Measurements from ENCODE around the gene LRFN2. TPM values are rescaled to one million over a fixed set of nuclear protein-coding genes. Genes with fewer than 3 reads are reported as not detected.

The LRFN2 gene
- total and polyA plus RNA-seq, 4 donors: 0.01 to 0.06 TPM; not detected in 2

DNA sequence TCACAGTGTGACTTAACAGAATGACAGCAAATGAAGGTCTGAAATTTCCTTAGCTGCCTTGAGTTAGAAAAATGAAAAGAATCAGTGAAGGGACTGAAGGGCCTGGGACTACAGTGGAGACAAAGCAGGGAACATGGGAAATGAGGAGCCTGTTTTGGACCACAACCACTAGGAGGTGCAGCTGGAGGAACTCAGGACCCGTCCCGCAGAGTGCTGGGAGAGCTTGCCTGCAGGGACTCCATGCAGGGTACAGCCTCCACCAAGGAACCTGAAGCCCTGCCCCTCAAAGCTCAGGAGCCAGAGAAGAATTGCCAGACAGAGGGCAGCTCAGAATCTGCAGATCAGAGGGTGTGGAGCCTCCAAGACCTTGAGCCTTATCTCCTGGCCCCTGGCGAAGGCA, 50.7 kb downstream of the LRFN2 start:
- ATAC-seq (ENCODE audit: insufficient read depth, low FRiP score) (no peak), DNase-seq (peak in 2 of 3 donors; percentile 8 to 15)
- H3K9me3 ChIP-seq (ENCODE audit: control insufficient read depth in 4 of 4, insufficient read depth in 3 of 4, low read length in 3 of 4): no peaks in the 10 kb centered on the region
- no peak for TF ChIP-seq CTCF (IDR thresholded peaks at IDR 0.05; ENCODE audit: control extremely low read depth, extremely low read depth)
- WGBS, 2 donors: 60 to 85% methylated on average over 3 of the region's 3 CpGs
- no peak overlapping the region for H3K4me3 ChIP-seq
- H3K9ac ChIP-seq (ENCODE audit: insufficient read depth in 1 of 2, low read length in 2 of 2): no peak overlapping the region
- H3K27me3 ChIP-seq (ENCODE audit: control insufficient read depth in 3 of 3, insufficient read depth in 3 of 3, low read length in 2 of 3): no peaks in the 10 kb centered on the region
- no peak overlapping the region for H3K27ac ChIP-seq (ENCODE audit: low read depth in 1 of 2, low read length in 1 of 2)
- H3K4me1 ChIP-seq (ENCODE audit: control insufficient read depth in 5 of 5, insufficient read depth in 5 of 5, low read length in 5 of 5): no peaks in the 10 kb centered on the region
- no peaks in the 10 kb centered on the region for H3K36me3 ChIP-seq (ENCODE audit: control insufficient read depth in 4 of 4, insufficient read depth in 4 of 4, low read length in 4 of 4)

- ATAC-seq (ENCODE audit: insufficient read depth, low FRiP score) (no peak), DNase-seq (no peak)
- Histone ChIP-seq H3K27me3 (ENCODE audit: control insufficient read depth in 3 of 3, insufficient read depth in 3 of 3, low read length in 2 of 3) (no peaks in the 10 kb centered on the region), H3K36me3 (ENCODE audit: control insufficient read depth in 4 of 4, insufficient read depth in 4 of 4, low read length in 4 of 4) (no peaks in the 10 kb centered on the region), H3K27ac (ENCODE audit: low read depth in 1 of 2, low read length in 1 of 2) (no peak overlapping the region), H3K9me3 (ENCODE audit: control insufficient read depth in 4 of 4, insufficient read depth in 3 of 4, low read length in 3 of 4) (no peaks in the 10 kb centered on the region), H3K9ac (ENCODE audit: insufficient read depth in 1 of 2, low read length in 2 of 2) (no peak overlapping the region), H3K4me1 (ENCODE audit: control insufficient read depth in 5 of 5, insufficient read depth in 5 of 5, low read length in 5 of 5) (no peaks in the 10 kb centered on the region), H3K4me3 (no peak overlapping the region)
- no peak for TF ChIP-seq CTCF (IDR thresholded peaks at IDR 0.05; ENCODE audit: control extremely low read depth, extremely low read depth)
- 82 to 84% methylated on average over 7 of the region's 7 CpGs for WGBS, 2 donors
These were observed 51.3 kb downstream of the LRFN2 start for GRCh38 chr6:40535819-40536380.

DNA sequence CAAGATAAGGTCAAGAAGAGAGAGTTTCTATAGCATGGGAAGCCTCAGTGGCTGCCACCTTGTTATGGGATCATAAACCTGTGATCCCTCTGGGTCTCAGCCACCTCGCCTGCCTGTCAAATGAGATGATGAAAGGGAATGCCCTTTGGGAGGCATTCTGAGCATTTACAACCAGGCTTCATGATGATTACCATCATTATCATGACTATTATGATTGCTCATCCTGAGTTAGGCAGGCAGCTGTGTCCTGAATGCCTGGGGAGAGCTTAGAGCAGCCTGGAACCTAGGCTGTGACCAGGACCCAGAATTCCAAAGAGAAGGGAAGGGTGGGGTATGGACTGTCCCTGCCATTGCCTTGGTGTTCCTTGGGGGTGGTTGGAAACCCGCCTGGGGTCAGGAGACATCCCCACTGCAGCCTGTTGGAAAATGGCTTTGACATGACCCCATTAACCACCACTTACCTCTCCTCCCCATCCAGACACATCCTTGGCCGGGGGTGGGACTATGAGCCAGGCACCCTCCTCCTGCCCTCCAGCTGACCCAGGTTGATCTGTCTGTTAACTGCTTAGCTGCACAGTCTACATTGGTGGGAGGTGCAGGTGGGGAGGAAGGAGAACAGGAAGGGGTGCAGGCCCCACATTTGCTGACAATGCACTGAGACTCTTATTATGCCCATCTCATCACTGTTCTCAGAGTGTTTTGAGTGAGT, 51.9 kb downstream of the LRFN2 start:
- H3K9ac ChIP-seq (ENCODE audit: insufficient read depth in 1 of 2, low read length in 2 of 2): no peak overlapping the region
- no peak overlapping the region for H3K27ac ChIP-seq (ENCODE audit: low read depth in 1 of 2, low read length in 1 of 2)
- DNase-seq: no peak
- no peaks in the 10 kb centered on the region for H3K27me3 ChIP-seq (ENCODE audit: control insufficient read depth in 3 of 3, insufficient read depth in 3 of 3, low read length in 2 of 3)
- 79 to 92% methylated on average over 3 of the region's 3 CpGs for WGBS, 2 donors
- no peaks in the 10 kb centered on the region for H3K36me3 ChIP-seq (ENCODE audit: control insufficient read depth in 4 of 4, insufficient read depth in 4 of 4, low read length in 4 of 4)
- ATAC-seq (ENCODE audit: insufficient read depth, low FRiP score): no peak
- no peaks in the 10 kb centered on the region for H3K4me1 ChIP-seq (ENCODE audit: control insufficient read depth in 5 of 5, insufficient read depth in 5 of 5, low read length in 5 of 5)
- H3K4me3 ChIP-seq: no peak overlapping the region
- H3K9me3 ChIP-seq (ENCODE audit: control insufficient read depth in 4 of 4, insufficient read depth in 3 of 4, low read length in 3 of 4): peaks cover 0 to 2% (median 0%) of the 10 kb centered on the region in 4 donors
- no peak for TF ChIP-seq CTCF (IDR thresholded peaks at IDR 0.05; ENCODE audit: control extremely low read depth, extremely low read depth)

Data from lung (tissue), 12 donors.